Mammary epithelial cell (primary cell): Measurements from ENCODE around the gene TGFBR3L.

Source experiments
- EZH2 ChIP-seq: IDR thresholded peaks from 2 replicates; pipeline ENCODE4 v1.6.1; 2012; ENCODE audit warnings: low read length, inconsistent platforms, borderline replicate concordance
- TF ChIP-seq, protein P1 (sequence below), 2 donors: IDR thresholded peaks in 1 of 2; conservative IDR thresholded peaks in 1 of 2; 2 replicates each; pipeline ENCODE4 v1.5.1; 2011 to 2012; ENCODE audit warnings: inconsistent platforms in 2 of 2, low read length in 2 of 2, mild to moderate bottlenecking in 2 of 2, control low read depth in 1 of 2, low read depth in 1 of 2; ENCODE audit not compliant: insufficient read depth in 1 of 2; ENCODE audit errors: extremely low read depth in 1 of 2

DNA sequence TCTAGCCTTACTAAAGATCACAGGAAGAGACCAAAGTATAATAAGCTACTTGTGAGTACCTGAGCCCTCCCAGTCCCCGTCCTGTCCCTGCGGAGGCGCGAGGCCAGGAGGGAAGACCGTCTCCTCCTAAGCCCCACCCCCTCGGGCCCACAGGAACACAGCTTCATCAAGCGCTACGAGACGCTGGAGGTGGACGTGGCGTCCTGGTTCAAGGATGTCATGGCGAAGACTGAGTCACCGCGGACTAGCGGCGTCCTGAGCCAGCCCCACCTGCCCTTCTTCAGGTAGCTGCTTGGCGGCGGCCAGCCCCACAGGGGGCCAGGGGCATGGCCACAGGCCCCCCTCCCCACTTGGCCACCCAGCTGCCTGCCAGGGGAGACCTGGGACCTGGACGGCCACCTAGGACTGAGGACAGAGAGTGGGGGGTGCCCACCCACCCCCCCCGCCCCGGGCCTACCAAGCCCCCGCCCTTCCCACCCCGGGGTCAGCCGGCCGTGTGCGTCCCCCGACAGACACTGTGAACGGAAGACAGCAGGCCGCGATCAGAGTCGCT lies 2.4 kb upstream of the TGFBR3L start:
- TF ChIP-seq, protein P1, sequence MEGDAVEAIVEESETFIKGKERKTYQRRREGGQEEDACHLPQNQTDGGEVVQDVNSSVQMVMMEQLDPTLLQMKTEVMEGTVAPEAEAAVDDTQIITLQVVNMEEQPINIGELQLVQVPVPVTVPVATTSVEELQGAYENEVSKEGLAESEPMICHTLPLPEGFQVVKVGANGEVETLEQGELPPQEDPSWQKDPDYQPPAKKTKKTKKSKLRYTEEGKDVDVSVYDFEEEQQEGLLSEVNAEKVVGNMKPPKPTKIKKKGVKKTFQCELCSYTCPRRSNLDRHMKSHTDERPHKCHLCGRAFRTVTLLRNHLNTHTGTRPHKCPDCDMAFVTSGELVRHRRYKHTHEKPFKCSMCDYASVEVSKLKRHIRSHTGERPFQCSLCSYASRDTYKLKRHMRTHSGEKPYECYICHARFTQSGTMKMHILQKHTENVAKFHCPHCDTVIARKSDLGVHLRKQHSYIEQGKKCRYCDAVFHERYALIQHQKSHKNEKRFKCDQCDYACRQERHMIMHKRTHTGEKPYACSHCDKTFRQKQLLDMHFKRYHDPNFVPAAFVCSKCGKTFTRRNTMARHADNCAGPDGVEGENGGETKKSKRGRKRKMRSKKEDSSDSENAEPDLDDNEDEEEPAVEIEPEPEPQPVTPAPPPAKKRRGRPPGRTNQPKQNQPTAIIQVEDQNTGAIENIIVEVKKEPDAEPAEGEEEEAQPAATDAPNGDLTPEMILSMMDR (conservative IDR thresholded peaks at IDR 0.05 in 1 of 2, IDR thresholded peaks at IDR 0.05 in 1 of 2; ENCODE audit: extremely low read depth in 1 of 2, insufficient read depth in 1 of 2, low read depth in 1 of 2, low read length in 2 of 2), result no peak
- TF ChIP-seq EZH2, result no peak
